ENCODE measurements around the gene CST7.

CST7 gene

DNA sequence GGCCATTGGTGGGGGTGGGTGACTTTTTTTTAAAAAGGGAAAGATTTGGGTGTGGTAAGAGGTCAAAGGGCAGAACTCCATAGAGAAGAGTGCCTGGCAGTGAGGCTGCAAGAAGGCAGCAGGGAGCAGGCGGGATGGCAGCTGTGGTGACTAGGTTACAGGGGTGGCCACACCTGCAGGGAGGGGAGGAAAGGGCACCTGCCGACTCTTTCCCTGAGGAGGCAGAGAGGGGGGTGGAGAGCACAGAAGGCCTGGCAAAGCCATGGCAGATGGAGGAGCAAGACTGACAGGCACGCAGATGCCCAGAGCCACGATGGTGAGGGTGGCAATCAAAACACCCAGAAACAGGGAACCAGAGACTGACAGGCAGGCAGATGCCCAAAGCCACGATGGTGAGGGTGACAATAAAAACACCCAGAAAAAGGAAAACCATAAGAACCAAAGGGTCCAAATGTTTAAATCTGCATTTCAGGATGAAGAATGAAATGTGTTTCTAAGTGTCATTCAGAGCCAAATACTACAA, 19.3 kb downstream of the CST7 start:
- Histone ChIP-seq H3K4me1 (ENCODE audit: insufficient read depth, poor library complexity, severe bottlenecking) (no peaks in the 10 kb centered on the region), H3K9me3 (ENCODE audit: severe bottlenecking) (no peaks in the 10 kb centered on the region), H3K4me3 (ENCODE audit: severe bottlenecking) (no peak overlapping the region), H3K27ac (ENCODE audit: poor library complexity, severe bottlenecking) (no peak overlapping the region), H3K36me3 (ENCODE audit: low read depth) (peaks cover 32% of the 10 kb centered on the region), H3K27me3 (ENCODE audit: insufficient read depth, poor library complexity, severe bottlenecking) (no peaks in the 10 kb centered on the region)
- TF ChIP-seq, protein P1, sequence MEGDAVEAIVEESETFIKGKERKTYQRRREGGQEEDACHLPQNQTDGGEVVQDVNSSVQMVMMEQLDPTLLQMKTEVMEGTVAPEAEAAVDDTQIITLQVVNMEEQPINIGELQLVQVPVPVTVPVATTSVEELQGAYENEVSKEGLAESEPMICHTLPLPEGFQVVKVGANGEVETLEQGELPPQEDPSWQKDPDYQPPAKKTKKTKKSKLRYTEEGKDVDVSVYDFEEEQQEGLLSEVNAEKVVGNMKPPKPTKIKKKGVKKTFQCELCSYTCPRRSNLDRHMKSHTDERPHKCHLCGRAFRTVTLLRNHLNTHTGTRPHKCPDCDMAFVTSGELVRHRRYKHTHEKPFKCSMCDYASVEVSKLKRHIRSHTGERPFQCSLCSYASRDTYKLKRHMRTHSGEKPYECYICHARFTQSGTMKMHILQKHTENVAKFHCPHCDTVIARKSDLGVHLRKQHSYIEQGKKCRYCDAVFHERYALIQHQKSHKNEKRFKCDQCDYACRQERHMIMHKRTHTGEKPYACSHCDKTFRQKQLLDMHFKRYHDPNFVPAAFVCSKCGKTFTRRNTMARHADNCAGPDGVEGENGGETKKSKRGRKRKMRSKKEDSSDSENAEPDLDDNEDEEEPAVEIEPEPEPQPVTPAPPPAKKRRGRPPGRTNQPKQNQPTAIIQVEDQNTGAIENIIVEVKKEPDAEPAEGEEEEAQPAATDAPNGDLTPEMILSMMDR (IDR thresholded peaks at IDR 0.05; ENCODE audit: poor library complexity, severe bottlenecking): no peak
- ATAC-seq (ENCODE audit: low read depth): no peak
- peak; percentile 29 for DNase-seq (ENCODE audit: low spot score)

DNA sequence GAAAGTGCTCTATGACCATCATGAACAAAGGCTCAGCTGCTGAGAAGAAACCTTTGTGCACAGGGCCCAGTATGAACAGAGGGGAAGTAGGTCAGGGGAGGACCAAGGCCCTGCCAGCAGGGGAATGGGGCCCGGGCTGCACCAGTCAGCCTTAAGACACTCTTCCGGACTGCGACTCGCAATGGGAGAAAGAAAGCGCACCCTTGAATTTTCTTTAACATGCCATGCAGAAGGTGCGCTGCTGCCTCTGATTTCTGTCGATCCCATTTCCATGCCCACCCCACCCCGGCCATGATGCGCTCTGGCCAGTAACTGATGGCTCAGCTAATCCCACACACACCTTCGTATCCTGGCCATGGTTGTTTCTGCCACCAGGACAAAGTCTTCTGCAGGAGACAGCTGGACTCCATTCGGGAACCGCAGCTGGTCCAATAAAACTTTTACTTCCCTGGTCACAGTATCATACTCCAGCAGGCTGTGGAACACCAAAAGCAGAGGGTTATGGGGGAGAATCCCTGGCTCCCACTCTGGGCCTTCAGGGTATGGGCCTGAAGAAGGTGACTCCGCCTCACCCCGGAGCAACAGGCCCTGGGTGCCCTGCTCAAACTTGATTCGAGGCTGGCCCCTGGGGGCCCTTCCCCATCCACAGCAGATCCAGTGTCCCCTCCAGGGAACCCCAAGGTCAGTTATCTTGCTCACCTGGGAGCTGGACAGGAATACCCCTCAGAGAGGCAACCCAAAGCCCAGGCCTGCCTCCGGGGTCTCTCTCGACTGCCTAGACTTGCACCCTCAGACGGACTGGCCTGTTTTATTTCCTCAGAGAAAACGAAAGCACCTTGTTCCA, 20.3 kb downstream of the CST7 start:
- Histone ChIP-seq H3K4me1 (ENCODE audit: insufficient read depth, poor library complexity, severe bottlenecking) (no peaks in the 10 kb centered on the region), H3K36me3 (ENCODE audit: low read depth) (peaks cover 32% of the 10 kb centered on the region), H3K27ac (ENCODE audit: poor library complexity, severe bottlenecking) (no peak overlapping the region), H3K4me3 (ENCODE audit: severe bottlenecking) (no peak overlapping the region), H3K27me3 (ENCODE audit: insufficient read depth, poor library complexity, severe bottlenecking) (no peaks in the 10 kb centered on the region), H3K9me3 (ENCODE audit: severe bottlenecking) (no peaks in the 10 kb centered on the region)
- no peak for DNase-seq (ENCODE audit: low spot score)
- TF ChIP-seq, protein P1 (IDR thresholded peaks at IDR 0.05; ENCODE audit: poor library complexity, severe bottlenecking): no peak
- no peak for ATAC-seq (ENCODE audit: low read depth)

DNA sequence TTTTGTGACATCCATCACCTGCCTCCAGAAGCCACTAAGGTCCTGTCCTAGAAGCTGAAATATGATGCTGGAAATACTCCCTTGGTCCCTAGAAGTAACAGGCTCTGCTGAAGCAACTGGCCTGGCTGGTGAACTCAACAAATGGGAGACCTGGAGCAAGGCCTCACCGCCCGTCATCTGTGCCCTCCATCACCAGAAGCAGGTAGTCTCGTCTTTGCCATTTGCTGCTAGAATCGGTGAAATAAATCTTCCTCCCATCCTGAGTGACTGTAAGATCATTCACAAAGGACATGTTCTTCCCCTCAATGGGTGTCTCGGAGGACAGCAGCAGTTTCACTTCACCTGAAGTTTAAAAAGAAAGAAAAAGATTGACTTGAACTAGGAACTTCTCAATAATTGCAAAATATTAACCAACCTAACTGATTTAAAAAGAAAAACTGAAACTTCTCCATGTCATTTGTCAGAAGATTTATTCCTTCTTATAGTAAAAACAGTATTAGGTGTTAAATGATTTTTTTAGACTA, 21.0 kb downstream of the CST7 start:
- no peak for DNase-seq (ENCODE audit: low spot score)
- Histone ChIP-seq H3K27ac (ENCODE audit: poor library complexity, severe bottlenecking) (no peak overlapping the region), H3K36me3 (ENCODE audit: low read depth) (peaks cover 35% of the 10 kb centered on the region), H3K9me3 (ENCODE audit: severe bottlenecking) (no peaks in the 10 kb centered on the region), H3K4me3 (ENCODE audit: severe bottlenecking) (no peak overlapping the region), H3K4me1 (ENCODE audit: insufficient read depth, poor library complexity, severe bottlenecking) (no peaks in the 10 kb centered on the region), H3K27me3 (ENCODE audit: insufficient read depth, poor library complexity, severe bottlenecking) (no peaks in the 10 kb centered on the region)
- ATAC-seq (ENCODE audit: low read depth): no peak
- TF ChIP-seq, protein P1 (IDR thresholded peaks at IDR 0.05; ENCODE audit: poor library complexity, severe bottlenecking): no peak

DNA sequence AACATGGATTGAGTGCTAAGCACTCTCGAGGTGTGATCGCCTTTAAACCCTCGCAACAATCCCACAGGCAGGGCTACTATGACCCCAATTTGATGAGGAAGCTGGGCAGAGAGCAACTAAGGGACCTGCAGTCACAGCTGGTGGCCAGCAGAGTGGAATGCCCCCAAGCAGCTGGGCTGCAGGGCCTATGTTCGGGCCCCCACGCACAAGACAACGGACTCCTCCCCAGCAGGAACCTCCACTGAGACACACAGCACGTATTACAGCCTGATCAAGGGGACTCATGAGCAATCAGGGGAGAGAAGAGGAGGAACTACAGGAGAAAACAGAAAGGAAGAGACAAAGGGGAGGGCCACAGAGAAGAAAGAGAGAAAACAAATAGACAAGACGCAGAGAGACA, 21.7 kb downstream of the CST7 start:
- H3K4me3 ChIP-seq (ENCODE audit: severe bottlenecking): no peak overlapping the region
- peaks cover 40% of the 10 kb centered on the region for H3K36me3 ChIP-seq (ENCODE audit: low read depth)
- no peaks in the 10 kb centered on the region for H3K9me3 ChIP-seq (ENCODE audit: severe bottlenecking)
- H3K27ac ChIP-seq (ENCODE audit: poor library complexity, severe bottlenecking): no peak overlapping the region
- TF ChIP-seq, protein P1 (IDR thresholded peaks at IDR 0.05; ENCODE audit: poor library complexity, severe bottlenecking): no peak
- no peaks in the 10 kb centered on the region for H3K4me1 ChIP-seq (ENCODE audit: insufficient read depth, poor library complexity, severe bottlenecking)
- H3K27me3 ChIP-seq (ENCODE audit: insufficient read depth, poor library complexity, severe bottlenecking): no peaks in the 10 kb centered on the region
- ATAC-seq (ENCODE audit: low read depth): no peak
- no peak for DNase-seq (ENCODE audit: low spot score)
